Measurements from ENCODE around the gene ICOS. TPM values are rescaled to one million over a fixed set of nuclear protein-coding genes. Genes with fewer than 3 reads are reported as not detected.
"Not testable (repeated sequence)": the region's sequence is repeated elsewhere in the genome, so short reads cannot be mapped to it uniquely, and the experiment has no call there.

Gene ICOS
- total RNA-seq, 1 experiment from 2014 or later: 2.1 TPM

DNA sequence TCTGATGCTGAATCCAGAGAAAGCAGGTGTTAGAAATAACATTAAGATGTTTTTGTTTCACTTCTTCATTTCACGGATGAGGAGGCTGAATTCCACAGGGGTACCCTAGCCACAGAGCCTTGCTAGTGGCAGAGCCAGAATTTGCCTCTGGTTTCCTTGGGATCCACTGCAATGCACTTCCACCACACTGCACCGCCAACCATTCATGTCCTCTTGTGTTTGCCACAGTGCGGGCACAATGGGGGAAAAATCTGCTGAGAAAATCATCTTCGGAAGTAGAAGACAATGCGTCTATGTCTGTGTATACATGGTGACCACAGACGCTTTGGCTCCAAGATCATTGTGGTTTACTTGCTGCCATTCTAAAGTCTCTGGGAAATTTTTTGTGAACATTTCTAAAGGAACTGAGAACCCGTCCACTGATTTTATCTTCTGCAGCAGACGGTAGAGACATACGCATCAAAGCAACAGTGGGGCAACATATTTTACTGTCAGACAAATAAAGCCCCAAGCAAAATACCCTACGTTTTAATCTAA is 14.9 kb downstream of the ICOS start:
- in situ Hi-C loops (cut with HindIII; ENCODE audit: low pct_unique_long_range_greater_than_20kb, low sequenced_read_pairs): no loop called here
- DNase-seq (ENCODE audit: low read depth, low spot score): peak; percentile 51

DNA sequence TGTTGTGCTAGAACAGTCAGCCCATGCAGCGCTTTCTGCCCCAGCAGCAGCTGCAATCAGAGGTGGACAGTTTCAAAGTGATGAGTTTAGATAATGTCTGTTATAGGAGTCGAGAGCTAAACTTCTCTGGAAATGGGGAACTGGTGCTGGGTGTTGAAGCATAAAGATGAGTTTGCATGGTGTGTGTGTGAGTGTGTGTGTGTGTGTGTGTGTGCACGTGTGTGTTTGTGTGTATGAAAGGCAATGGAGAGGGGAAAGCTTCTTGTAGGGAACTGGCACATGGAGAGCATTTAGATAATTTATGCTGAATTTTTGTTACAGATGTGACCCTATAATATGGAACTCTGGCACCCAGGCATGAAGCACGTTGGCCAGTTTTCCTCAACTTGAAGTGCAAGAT is 22.7 kb downstream of the ICOS start:
- DNase-seq (ENCODE audit: low read depth, low spot score): no peak
- in situ Hi-C loops (cut with HindIII; ENCODE audit: low pct_unique_long_range_greater_than_20kb, low sequenced_read_pairs): no loop called here

DNA sequence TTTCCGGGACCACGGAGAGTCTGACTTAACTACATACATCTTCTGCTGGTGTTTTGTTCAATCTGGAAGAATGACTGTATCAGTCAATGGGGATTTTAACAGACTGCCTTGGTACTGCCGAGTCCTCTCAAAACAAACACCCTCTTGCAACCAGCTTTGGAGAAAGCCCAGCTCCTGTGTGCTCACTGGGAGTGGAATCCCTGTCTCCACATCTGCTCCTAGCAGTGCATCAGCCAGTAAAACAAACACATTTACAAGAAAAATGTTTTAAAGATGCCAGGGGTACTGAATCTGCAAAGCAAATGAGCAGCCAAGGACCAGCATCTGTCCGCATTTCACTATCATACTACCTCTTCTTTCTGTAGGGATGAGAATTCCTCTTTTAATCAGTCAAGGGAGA is 23.1 kb downstream of the ICOS start:
- no peak for DNase-seq (ENCODE audit: low read depth, low spot score)
- in situ Hi-C loops (cut with HindIII; ENCODE audit: low pct_unique_long_range_greater_than_20kb, low sequenced_read_pairs): no loop called here

- in situ Hi-C loops (cut with HindIII; ENCODE audit: low pct_unique_long_range_greater_than_20kb, low sequenced_read_pairs): no loop called here
- no peak for DNase-seq (ENCODE audit: low read depth, low spot score)
Observed at GRCh38 chr2:203960811-203961210, 24.2 kb downstream of the ICOS start.

DNA sequence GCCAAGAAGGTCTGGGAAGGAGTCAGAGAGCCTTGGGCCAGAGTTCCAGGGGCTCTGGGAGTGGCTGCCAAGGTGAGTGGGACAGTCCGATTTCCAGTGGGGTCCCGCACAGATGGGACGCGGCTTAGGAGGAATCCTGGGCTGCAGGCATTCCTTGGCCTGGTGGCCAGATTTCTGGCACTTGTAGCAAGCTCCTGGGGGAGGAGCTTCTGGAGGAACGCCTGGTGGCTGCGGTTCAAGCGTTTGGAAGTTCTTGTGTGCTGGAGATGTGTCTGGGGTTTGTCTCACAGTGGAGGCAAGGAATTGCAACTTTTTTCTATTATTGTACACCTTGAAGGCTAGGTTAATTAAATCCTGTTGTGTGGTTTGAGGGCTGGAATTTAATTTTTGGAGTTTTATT is 28.6 kb downstream of the ICOS start:
- in situ Hi-C loops (cut with HindIII; ENCODE audit: low pct_unique_long_range_greater_than_20kb, low sequenced_read_pairs): not testable (repeated sequence)

DNA sequence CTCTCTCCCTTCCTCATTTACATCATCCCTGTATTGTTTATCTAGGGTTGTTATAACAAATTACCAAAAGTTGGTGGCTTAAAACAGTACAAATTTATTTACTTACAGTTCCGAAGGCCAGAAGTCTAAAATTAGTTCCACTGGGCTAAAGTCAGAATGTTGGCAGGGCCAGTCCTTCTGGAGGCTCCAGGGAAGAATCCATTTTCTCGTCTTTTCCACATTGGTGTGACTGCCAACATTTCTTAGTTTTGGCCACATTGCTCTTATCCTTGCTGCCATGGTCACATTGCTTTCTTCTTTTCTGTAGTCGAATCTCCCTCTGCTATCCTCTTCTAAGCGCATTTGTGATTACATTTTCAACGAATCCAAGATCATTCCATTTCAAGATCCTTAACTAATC is 34.7 kb downstream of the ICOS start:
- in situ Hi-C loops (cut with HindIII; ENCODE audit: low pct_unique_long_range_greater_than_20kb, low sequenced_read_pairs): no loop called here

More for the DNA sequence above, 28.6 kb downstream of the ICOS start:
- not testable (repeated sequence) for DNase-seq (ENCODE audit: low read depth, low spot score)

DNA sequence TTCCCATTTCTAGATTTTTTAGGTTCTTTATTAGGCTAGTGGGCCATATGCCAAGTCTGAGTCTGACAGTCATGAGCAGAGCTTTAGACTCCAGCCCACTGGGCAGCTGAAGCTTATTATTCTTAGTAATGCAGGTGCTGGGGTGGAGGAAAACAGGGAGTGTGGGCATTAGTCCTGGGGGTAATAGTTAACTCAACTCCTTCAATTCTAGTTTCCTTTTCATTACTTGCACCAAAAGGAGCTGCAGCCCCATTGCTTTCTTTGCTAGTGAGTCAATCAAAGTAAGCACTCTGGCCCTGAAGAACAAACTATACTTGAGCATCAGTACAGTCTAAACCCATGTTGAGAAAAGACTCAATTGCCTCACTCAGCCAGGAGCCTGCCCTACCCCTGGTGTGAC is 35.5 kb downstream of the ICOS start:
- in situ Hi-C loops (cut with HindIII; ENCODE audit: low pct_unique_long_range_greater_than_20kb, low sequenced_read_pairs): no loop called here
- DNase-seq (ENCODE audit: low read depth, low spot score): no peak

More for the DNA sequence above, 34.7 kb downstream of the ICOS start:
- no peak for DNase-seq (ENCODE audit: low read depth, low spot score)

GRCh38 chr2:203973000-203973399 is 36.4 kb downstream of the ICOS start:
- DNase-seq (ENCODE audit: low read depth, low spot score): no peak
- in situ Hi-C loops (cut with HindIII; ENCODE audit: low pct_unique_long_range_greater_than_20kb, low sequenced_read_pairs): no loop called here

GRCh38 chr2:203973676-203974075 is 37.1 kb downstream of the ICOS start:
- DNase-seq (ENCODE audit: low read depth, low spot score): no peak
- in situ Hi-C loops (cut with HindIII; ENCODE audit: low pct_unique_long_range_greater_than_20kb, low sequenced_read_pairs): no loop called here

DNA sequence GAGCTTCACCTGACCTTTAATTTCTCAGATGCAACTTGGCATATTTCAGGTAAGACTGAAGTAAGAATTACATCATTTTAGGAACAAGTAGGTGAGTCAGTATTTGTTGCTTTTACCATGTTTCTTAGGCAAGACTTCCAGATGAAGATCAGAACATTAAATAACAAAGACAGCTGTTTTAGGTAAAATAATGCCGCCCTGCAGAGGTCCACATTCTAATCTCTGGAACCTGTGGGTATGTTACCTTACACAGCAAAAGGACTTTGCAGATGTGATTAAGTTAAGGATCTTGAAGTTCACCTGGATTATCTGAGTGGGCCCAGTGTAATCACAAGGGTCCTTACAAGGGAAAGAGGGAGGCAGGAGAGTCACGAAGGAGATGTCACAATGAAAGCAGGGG is 39.3 kb downstream of the ICOS start:
- DNase-seq (ENCODE audit: low read depth, low spot score): no peak
- in situ Hi-C loops (cut with HindIII; ENCODE audit: low pct_unique_long_range_greater_than_20kb, low sequenced_read_pairs): no loop called here

GRCh38 chr2:203982276-203982675 is 45.7 kb downstream of the ICOS start:
- DNase-seq (ENCODE audit: low read depth, low spot score): peak; percentile 14
- in situ Hi-C loops (cut with HindIII; ENCODE audit: low pct_unique_long_range_greater_than_20kb, low sequenced_read_pairs): no loop called here

DNA sequence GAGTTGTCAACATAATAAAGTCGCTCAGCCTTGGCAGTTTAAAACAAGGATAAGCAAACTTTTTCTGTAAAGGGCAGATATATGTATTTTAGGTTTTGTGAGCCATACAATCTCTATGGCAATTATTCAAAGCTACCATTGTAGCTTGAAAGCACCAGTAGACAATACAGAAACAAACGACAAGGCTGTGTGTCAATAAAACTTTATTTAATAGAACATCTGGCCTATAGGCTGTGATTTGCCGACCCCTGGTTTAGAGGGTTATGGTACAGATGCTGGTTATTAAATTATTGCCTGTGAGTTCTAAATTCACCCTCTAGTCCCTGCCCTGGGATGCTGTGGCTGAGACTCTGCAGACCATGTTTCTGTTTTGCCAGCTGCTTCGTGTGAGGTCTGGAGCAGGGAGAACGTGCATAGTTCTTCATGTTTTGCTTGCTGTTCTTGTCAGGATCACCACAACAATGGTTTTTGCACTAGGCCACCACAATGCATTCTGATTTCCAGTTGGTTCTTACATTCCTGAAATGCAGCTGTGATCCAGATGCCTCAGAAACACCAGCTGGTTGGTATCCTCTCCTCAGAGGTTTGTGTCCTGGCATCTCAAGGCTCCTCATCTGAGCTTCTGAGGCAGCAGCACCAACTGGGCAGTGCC is 46.6 kb downstream of the ICOS start:
- DNase-seq (ENCODE audit: low read depth, low spot score): no peak
- in situ Hi-C loops (cut with HindIII; ENCODE audit: low pct_unique_long_range_greater_than_20kb, low sequenced_read_pairs): no loop called here

DNA sequence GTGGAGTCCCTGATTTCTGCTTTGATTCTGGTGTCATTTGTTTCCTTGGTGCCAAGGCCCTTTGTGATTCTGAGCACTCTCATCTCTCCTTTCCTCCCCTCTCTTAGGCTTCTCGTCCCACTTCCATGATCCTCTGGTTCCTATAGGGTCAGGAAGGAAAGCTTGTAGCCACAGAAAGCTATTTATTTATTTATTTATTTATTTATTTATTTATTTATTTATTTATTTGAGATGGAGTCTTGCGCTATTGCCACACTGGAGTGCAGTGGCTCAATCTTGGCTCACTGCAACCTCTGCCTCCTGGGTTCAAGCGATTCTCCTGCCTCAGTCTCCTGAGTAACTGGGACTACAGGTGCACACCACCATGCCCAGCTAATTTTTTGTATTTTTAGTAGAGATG is 49.4 kb downstream of the ICOS start:
- DNase-seq (ENCODE audit: low read depth, low spot score); in situ Hi-C loops (cut with HindIII; ENCODE audit: low pct_unique_long_range_greater_than_20kb, low sequenced_read_pairs): not testable (repeated sequence)

DNA sequence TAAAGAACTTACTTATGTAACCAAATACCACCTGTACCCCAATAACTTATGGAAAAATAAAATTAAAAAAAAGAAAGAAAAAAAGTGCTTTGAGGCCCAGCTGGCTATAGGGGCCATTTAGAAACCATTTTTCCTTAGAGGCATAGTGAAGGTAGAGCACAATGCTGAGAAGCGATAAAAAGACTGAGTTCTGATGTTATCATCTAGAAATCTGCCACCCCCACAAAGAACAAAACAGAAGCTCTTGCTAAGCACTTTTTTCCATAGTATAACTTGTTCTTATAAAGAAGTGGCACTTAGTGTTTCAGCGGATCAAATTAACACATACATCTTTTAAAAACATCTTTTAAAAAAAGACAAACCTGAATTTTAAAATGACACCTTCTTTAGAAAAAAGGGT is 51.4 kb downstream of the ICOS start:
- no peak for DNase-seq (ENCODE audit: low read depth, low spot score)
- in situ Hi-C loops (cut with HindIII; ENCODE audit: low pct_unique_long_range_greater_than_20kb, low sequenced_read_pairs): no loop called here

- in situ Hi-C loops (cut with HindIII; ENCODE audit: low pct_unique_long_range_greater_than_20kb, low sequenced_read_pairs): no loop called here
- no peak for DNase-seq (ENCODE audit: low read depth, low spot score)
Observed at GRCh38 chr2:203988500-203989260, 52.1 kb downstream of the ICOS start.

- DNase-seq (ENCODE audit: low read depth, low spot score): no peak
- in situ Hi-C loops (cut with HindIII; ENCODE audit: low pct_unique_long_range_greater_than_20kb, low sequenced_read_pairs): no loop called here
Observed at GRCh38 chr2:203989521-203989920, 53.0 kb downstream of the ICOS start.

- no peak for DNase-seq (ENCODE audit: low read depth, low spot score)
- in situ Hi-C loops (cut with HindIII; ENCODE audit: low pct_unique_long_range_greater_than_20kb, low sequenced_read_pairs): no loop called here
Observed at GRCh38 chr2:203992509-203992908, 55.9 kb downstream of the ICOS start.

- DNase-seq (ENCODE audit: low read depth, low spot score): no peak
- in situ Hi-C loops (cut with HindIII; ENCODE audit: low pct_unique_long_range_greater_than_20kb, low sequenced_read_pairs): no loop called here
Observed at GRCh38 chr2:203993011-203993410, 56.4 kb downstream of the ICOS start.

DNA sequence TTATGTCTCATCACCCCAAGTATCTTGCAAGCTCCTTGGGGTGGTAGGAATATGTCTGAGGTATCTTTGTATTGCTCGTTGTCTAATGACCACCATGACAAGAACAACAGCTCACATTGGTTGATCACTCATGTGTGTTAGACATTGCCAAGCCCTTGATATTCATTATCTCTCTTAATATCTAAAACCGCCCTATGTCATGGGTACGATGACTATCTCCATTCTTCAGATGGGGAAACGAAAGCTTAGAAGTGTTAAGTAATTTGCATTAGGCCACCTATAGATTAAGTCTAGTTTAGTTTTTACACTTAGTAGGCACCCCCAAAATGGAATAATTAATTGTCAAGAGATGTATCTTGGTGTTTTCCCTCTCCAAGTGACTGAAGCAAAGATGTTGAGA is 57.0 kb downstream of the ICOS start:
- in situ Hi-C loops (cut with HindIII; ENCODE audit: low pct_unique_long_range_greater_than_20kb, low sequenced_read_pairs): no loop called here
- DNase-seq (ENCODE audit: low read depth, low spot score): no peak

All from SK-MEL-5 (cell line).